Tongue (tissue), 2 donors: ENCODE measurements around the gene GPHA2. TPM values are rescaled to one million over a fixed set of nuclear protein-coding genes. Genes with fewer than 3 reads are reported as not detected.

Experiments
- DNase-seq: peaks from one replicate; pipeline ENCODE4 v3.0.0-alpha.2; 2015
- total RNA-seq: library from RNA; depleted of rRNA; stranded (reverse); fragments of >200 nt; gene quantifications from one replicate; pipeline ENCODE4 v1.2.3, GENCODE V29; 2014

GPHA2 gene
- total RNA-seq, 1 donor from 2014 or later = not detected

DNA sequence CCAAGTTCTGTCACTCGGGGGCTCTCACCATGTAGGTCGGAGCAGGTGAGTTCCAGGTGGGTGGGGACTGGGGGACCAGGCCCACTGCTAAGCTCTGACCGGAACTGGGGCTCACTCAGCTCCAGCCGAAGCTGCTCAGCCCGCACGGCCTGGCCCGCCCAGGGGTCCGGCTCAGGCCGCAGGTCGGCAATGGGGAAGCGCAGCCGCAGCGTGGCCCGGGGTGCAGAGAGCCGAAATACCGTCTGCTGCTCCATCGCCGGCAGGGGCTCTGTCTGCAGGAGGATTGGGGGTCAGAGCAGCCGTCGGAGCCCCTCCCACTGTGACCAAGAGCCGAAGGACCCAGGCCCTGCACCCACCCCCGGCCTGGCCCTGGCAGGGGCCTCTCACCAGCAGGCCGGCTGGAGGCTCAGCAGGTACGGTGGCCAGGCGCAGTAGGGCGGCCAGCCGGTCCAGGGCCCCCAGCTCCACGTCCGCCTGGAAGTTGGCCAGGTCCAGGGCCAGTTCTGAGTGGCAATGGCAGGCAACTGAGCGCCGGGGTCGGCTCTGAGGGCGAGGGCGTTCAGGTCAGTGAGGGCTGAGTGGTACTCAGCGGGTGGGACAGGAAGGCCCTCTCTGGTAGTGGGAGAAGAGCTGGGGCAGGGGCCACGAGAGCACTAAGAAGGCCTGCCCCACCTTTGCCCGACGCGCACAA is 25.9 kb downstream of the GPHA2 start:
- no peak for DNase-seq

DNA sequence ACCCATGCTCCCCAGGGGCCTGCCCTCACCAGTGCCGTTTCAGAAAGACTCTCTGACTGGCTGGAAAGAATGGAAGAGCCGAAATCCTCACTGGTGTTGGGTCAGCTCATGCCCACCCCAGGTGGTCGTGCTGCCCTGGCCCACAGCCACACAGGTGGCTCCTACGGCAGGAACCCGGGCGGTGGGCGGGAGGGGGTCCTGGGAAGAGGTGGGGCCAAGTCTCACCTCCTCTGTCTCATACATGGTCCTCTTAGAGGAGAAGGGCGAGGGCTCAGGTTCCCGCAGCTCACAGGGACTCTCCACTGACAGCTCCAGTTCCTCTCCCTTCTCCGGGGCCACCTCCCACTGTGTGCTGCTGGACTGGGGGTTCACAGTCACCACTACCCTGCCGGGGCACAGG is 26.9 kb downstream of the GPHA2 start:
- no peak for DNase-seq

GRCh38 chr11:64906314-64906635 is 29.4 kb downstream of the GPHA2 start:
- no peak for DNase-seq

- no peak for DNase-seq
Observed at GRCh38 chr11:64905516-64906313, 30.0 kb downstream of the GPHA2 start.

- DNase-seq = no peak
Observed at GRCh38 chr11:64903291-64903833, 32.3 kb downstream of the GPHA2 start.

GRCh38 chr11:64902102-64902900 is 33.4 kb downstream of the GPHA2 start:
- no peak for DNase-seq

DNA sequence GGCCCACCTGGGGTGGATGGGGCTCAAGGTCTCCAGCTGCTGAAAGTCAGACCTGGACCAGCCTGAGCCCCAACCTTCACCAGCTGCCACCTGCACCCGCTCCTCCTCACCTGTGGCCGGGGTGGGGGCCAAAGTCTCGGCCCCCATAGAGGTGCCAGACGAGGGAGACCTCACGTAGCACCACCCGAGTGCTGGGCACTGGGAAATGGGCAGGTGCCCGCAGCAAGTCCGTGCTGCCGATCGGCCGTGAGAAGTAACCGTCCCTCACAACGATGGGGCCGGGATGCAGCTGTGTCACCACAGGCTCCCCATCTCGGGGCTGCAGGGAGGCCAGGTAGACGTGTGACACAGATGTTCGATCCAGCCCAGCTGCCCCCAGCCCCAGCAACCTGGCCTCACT is 34.9 kb downstream of the GPHA2 start:
- no peak for DNase-seq

GRCh38 chr11:64900263-64900678 is 35.4 kb downstream of the GPHA2 start:
- DNase-seq = no peak

- DNase-seq = no peak
Observed at GRCh38 chr11:64898541-64898940, 37.2 kb downstream of the GPHA2 start.

DNA sequence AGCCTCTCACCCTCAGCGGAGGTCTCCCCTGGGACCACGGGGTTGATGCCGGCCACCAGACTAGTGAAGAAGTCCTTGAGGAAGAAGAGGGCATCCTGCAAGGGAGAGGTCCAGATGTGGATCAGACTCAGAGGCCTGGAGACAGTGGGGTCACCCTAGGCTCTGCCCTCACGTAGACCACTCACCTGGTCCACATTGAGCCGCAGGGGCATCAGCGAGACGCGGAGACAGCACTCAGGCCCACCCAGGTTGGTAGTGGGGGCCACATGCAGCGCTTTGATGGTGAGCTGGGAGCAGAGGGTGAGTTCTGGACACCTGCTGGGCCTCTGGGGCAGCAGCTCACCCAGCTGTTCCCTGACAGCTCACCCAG is 37.6 kb downstream of the GPHA2 start:
- DNase-seq = no peak

- DNase-seq = no peak
Observed at GRCh38 chr11:64897381-64898075, 38.2 kb downstream of the GPHA2 start.

GRCh38 chr11:64896448-64897022 is 39.2 kb downstream of the GPHA2 start:
- DNase-seq = no peak

GRCh38 chr11:64894812-64895452 is 40.8 kb downstream of the GPHA2 start:
- no peak for DNase-seq

DNA sequence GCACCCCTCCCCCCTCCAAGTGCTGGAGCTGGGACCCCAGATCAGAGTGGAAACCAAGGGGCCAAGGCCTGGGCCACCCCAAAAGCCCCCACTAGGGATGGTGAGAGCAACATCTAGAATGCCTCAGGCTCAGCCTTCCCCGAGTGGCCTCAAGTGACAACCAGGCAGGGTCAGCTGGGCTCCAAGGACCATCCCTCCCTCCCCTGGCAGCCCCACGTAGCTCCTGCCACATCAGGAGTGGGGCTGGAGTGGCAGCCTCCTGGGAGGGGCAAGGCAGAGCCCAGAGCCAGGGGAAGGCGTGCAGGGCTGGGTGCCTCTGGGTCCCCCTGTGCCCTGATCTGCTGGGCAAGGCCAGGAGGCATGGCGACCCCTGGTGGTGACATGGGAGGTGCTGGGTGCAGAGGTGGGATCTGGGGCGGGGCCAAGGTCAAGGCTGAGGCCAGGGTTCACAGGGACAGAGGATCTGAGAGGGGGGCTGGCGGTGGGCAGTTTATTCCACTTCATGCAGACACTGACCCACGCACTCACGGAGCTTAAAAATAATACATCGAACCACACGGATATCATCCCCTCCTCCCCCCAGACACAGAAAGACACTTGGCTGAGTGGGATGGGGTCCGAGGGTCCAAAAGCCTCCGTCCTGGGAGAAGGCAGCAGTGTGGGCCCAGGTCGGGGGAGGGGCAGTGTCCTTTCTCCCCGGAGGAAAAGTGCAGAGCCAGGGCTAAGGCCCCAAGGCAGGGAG is 41.5 kb downstream of the GPHA2 start:
- peak; percentile 83 for DNase-seq

GRCh38 chr11:64893194-64894069 is 42.3 kb downstream of the GPHA2 start:
- DNase-seq = no peak

- no peak for DNase-seq
Observed at GRCh38 chr11:64892838-64893193, 42.9 kb downstream of the GPHA2 start.

- DNase-seq = no peak
Observed at GRCh38 chr11:64892411-64892831, 43.3 kb downstream of the GPHA2 start.

DNA sequence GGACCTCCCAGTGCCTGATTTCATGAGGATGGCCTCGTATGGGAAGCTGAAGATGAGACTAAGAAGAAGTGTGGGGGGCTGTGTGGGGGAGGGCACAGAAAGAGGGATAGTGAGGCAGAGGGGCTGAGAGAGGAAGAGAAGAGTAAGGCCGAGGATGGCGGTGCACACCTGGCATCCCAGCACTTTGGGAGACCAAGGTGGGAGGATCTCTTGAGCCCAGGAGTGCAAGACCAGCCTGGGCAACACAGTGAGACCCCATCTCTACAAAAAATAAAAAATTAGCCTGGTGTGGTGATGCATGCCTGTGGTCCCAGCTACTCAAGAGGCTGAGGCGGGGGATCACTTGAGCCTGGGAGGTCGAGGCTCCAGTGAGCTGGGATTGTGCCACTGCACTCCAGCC is 43.8 kb downstream of the GPHA2 start:
- no peak for DNase-seq

GRCh38 chr11:64891215-64891848 is 44.4 kb downstream of the GPHA2 start:
- no peak for DNase-seq
